HPDE6-E6E7 (cell line): ENCODE data around the gene PPOX.

Experiments
- DNase-seq: peaks from one replicate; pipeline ENCODE4 v3.0.0; 2011; ENCODE audit warnings: missing footprints; ENCODE audit errors: extremely low spot score

PPOX gene

DNA sequence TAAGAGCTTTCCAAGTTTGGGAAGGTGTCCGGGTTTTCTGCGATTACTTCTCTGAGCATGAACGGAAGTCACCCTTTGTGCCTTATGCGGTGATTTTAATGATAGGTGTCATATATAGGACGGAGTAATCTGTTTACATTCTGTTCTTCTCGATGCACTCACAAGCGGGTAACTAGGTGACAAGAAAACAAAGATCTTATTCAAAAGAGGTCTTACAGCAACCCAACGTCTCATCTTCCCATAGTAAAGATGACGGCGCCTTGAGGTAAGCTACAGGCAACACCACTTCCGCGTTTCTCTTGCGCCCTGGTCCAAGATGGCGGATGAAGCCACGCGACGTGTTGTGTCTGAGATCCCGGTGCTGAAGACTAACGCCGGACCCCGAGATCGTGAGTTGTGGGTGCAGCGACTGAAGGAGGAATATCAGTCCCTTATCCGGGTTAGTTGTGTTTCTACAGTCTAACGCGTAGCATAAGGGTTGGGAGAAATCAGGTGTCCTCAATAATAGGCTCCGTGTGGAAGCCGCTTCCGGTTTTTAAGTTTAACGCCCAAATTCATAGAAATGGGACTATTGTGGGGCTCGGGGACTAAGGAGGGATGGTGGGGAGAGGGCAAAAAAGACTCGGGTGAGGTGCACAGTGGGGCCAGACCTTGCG, 12.4 kb upstream of the PPOX start, which contains the start of gene UFC1:
Gene UFC1 (plus strand): TSS at position 297 of the 656 bp plus-strand sequence. CDS start 20 bp downstream, at position 317.
- peak; percentile 82 for DNase-seq

DNA sequence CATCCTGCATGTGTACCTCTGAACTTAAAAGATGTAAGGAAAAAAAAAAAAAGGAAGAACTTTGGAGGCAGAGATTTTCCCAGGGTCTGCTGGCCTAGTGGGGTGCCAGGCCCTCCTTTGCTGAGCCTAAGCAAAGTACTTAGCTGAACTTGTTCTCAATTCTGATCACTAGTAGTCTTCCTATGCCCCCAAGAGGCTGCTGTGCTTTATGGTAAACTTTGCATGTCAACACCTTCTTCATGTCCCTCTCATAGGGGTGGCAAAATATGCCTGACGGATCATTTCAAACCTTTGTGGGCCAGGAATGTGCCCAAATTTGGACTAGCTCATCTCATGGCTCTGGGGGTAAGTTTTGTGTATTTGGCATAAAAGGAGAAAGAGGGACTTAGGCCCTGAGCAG, 8.4 kb upstream of the PPOX start:
- DNase-seq, result no peak

DNA sequence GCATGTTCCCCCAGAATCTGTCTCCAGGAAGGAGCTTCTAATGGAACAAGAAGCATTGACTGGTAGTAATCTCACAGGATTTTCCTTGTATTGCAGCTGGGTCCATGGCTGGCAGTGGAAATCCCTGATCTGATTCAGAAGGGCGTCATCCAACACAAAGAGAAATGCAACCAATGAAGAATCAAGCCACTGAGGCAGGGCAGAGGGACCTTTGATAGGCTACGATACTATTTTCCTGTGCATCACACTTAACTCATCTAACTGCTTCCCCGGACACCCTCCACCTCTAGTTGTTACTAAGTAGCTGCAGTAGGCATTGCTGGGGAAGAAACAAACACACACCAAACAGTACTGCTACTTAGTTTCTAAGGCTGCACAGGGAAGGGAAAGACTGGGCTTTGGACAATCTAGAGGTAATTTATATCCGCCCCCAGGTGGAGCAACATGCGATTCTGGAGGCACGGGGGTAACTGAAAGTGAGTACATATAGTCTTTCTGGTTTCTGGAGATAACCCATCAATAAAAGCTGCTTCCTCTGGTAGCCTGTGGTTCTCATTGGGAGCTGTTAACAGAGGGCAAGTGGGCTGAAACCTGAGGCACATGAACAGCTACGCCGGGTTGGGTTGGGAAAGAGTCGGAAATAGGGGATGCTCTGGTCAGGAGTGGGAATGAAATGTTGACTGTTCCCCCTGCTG, 7.8 kb upstream of the PPOX start:
- DNase-seq, result no peak

DNA sequence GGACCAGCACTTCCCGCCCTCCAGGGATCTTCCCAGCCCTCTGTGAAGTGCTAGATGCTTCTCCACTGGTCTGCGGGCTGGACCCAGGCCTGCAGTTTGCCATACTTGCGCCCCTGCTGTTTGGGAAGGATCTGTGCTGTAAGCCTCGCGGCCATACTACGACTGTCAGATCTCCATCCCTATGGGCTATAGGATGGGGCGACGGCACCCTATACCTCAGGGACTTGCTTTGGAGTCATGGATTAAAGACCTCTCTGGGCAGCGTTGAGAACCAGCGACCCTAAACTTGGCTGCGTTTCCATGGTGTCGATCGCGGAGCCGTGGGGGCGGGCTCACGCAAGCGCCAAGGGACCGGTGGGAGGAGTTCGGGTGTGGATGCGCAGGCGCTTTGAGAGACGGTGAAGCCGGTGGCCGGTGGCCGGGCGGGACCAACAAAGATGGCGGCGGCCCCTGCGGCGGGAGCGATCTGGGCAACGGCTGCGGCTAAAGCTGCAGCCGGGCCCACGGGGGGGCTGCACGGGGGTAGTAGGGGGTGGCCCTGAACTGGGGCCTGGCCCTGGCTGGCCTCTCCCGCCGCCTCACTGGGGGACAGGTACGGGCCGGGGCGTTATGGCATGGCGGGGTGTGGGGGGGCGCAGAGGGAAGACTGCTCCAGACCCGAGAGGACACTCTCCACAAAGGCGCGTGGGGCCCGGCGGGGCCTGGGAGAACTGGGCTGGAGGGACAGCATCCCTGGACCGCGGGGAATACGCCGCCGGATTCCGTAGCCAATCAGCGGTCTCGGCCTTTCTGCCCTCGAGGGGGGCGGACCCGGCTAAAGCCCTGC, 6.9 kb upstream of the PPOX start, which contains the start of gene USP21:
Gene USP21 (plus strand): TSS at position 414 of the 826 bp plus-strand sequence. CDS start 1,141 bp downstream, outside the sequence.
- peak; percentile 90 for DNase-seq

DNA sequence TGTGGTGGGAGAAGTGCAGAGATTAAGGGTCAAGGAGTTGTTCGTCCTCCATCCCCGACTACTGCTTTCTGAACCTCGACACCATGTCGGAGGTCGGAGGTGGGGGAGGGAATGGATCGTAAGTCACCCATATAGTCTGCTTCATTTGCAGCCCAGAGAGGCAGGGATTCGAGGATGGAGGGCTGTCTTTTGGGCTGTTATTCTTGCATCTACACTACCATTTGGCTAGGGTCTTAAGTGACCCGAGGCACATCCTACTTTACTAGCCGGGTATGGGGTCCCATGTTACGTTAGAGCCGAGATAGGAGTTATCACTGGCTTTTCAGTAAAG, 6.3 kb upstream of the PPOX start:
- DNase-seq, result no peak

DNA sequence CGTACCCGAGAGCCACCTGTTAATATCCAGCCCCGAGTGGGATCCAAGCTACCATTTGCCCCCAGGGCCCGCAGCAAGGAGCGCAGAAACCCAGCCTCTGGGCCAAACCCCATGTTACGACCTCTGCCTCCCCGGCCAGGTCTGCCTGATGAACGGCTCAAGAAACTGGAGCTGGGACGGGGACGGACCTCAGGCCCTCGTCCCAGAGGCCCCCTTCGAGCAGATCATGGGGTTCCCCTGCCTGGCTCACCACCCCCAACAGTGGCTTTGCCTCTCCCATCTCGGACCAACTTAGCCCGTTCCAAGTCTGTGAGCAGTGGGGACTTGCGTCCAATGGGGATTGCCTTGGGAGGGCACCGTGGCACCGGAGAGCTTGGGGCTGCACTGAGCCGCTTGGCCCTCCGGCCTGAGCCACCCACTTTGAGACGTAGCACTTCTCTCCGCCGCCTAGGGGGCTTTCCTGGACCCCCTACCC, 5.5 kb upstream of the PPOX start:
- DNase-seq, result no peak

DNA sequence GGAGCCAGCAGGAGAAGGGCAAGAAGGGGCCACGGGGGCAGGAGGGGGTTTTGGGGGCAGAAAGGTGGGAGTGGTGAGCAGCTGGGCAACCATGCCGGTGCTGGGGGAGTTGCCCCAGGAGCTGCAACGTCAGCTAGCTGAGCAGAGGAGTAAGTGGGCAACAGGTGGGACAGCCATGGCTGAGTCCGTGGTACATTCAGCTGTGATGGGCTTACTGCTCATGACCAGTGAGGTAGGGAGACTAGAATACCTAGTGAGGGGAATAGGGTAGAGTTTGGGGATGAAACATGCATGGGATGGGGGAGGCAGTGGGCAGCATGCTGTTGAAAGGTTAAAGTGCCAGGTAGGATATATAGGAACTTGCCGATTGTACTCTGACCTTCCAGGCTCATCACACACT, 4.6 kb upstream of the PPOX start:
- no peak for DNase-seq

DNA sequence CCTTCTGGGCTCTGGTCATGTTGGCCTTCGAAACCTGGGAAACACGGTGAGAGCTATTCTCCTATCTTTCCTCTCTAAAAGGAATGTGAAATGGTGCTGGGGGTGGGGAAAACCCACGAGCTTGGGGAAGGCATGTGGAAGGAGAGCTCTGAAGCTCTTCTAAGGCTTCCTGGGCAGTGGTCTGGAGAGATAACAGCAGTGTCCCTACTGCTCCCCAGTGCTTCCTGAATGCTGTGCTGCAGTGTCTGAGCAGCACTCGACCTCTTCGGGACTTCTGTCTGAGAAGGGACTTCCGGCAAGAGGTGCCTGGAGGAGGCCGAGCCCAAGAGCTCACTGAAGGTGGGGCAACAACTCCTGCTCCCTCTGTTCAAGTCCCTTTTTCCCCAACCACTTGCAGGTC, 4.2 kb upstream of the PPOX start:
- no peak for DNase-seq

DNA sequence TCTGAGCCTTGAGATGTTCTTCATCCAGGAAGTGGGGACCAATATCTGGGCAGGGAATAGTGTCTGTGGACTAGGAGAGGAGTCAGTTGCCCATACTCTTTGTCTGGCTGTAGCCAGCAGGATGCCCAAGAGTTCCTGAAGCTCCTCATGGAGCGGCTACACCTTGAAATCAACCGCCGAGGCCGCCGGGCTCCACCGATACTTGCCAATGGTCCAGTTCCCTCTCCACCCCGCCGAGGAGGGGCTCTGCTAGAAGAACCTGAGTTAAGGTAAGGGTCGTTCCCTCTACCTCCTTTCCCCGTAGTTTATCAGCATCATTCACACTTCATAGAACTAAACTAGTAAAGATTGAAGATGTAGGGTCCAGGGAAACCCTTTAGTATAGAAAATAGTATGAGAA, 3.4 kb upstream of the PPOX start:
- no peak for DNase-seq

DNA sequence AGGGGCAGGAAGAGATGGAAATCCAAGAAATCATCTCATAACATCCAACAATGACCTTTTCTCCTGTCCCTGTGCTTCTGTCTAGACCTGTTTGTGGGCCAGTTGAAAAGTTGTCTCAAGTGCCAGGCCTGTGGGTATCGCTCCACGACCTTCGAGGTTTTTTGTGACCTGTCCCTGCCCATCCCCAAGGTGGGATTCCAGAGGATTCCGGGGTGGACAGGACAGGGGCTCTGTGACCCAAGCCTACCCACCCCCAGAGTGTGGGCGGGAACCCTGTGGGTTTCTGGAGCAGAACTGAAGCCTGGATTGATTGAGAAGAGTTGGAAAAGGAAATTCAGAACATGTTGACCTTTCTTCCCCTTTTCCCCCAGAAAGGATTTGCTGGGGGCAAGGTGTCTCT, 2.4 kb upstream of the PPOX start:
- no peak for DNase-seq

DNA sequence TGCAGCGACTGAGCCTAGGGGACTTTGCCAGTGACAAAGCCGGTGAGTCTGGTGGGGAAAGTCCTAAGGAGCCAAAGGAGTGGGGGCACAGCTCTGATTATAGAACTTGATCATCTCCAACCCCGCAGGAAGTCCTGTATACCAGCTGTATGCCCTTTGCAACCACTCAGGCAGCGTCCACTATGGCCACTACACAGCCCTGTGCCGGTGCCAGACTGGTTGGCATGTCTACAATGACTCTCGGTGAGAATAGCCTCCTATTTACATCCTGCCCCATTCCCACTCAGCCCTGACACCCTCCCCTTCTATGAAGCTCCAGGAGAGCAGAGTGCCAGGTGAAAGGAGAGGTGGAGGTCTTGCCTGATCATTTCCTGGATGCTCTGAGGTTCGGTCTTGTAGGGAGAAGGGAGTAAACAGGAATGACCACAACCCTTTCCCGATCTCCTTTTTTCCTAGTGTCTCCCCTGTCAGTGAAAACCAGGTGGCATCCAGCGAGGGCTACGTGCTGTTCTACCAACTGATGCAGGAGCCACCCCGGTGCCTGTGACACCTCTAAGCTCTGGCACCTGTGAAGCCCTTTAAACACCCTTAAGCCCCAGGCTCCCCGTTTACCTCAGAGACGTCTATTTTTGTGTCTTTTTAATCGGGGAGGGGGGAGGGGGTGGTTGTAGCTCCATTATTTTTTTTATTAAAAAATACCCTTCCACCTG, 1.2 kb upstream of the PPOX start:
- no peak for DNase-seq

DNA sequence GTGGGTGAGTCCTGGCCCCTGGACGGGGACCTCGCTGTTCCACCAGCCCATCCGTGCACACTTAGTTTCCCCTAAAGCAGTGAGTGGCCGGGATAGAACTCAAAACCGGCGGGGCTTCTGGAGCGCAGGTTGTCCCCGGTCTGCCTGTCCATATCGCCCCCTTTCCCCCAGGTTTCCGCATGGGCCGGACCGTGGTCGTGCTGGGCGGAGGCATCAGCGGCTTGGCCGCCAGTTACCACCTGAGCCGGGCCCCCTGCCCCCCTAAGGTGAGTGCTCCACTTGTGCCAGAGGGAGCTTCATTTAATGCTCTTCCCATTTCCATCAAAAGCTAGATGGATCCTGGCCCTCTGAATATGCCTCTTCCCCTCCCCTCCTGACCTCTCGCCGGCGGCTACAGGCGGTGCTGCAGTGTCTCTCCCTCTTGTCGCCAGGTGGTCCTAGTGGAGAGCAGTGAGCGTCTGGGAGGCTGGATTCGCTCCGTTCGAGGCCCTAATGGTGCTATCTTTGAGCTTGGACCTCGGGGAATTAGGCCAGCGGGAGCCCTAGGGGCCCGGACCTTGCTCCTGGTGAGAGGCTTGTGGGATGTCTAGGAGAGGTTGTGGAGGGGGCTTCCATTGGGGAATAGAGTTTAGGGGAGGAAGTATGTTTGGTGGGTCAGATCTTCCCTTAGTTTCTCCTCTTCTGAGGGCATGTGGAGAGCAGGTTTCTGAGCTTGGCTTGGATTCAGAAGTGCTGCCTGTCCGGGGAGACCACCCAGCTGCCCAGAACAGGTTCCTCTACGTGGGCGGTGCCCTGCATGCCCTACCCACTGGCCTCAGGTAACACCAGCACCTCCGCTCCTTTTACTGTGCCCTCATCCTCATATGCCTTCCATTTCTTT, 683 bp downstream of the PPOX start:
- DNase-seq, result no peak

DNA sequence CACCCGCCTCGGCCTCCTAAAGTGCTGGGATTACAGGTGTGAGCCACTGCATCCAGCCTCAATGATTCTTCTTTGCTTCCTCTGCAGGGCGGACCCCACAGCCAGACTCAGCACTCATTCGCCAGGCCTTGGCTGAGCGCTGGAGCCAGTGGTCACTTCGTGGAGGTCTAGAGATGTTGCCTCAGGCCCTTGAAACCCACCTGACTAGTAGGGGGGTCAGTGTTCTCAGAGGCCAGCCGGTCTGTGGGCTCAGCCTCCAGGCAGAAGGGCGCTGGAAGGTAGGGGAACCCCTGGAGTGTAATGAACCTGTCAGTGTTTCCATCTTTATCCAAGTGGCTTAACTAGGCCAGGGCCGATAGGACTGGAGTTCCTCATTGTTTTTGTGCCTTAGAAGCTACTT, 2.7 kb downstream of the PPOX start:
- no peak for DNase-seq

DNA sequence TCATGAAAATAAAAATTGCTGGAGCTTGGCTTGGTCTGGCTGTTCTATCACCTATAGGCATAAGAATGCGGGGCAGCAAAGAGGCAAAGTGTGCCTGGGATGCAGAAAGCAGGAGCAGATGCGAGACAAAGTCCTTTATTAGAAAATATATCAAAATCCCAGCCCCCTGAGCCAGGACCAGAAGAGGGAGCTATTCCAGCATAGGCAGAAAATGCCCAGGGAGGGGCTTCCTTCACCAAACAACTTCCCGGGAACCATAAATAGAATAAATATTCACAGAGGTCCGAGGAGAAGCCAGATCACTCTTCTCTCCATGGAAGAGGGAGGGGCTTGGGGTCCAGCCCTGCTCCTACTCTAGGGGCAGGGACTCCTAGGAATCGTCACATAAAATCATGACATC, 5.0 kb downstream of the PPOX start:
- no peak for DNase-seq

DNA sequence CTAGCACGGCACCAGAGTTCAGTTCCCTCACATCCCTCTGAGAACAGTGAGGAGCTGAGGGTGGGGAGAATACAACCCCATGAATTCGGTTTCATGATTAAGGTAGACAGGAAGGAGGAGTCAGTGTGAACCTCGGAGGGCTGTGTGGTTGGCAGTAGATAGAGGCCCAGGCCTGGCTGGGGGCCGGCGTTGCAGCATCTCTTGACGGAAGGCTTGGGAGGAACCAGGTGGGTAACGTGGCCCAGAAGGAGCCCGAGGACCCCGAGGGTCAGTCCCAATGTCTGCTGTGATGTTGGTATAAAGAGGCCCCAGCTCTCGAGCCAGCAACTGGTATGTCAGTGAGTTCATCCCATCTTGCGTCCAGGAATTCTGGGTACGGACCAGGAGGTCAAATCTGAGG, 5.5 kb downstream of the PPOX start:
- no peak for DNase-seq

DNA sequence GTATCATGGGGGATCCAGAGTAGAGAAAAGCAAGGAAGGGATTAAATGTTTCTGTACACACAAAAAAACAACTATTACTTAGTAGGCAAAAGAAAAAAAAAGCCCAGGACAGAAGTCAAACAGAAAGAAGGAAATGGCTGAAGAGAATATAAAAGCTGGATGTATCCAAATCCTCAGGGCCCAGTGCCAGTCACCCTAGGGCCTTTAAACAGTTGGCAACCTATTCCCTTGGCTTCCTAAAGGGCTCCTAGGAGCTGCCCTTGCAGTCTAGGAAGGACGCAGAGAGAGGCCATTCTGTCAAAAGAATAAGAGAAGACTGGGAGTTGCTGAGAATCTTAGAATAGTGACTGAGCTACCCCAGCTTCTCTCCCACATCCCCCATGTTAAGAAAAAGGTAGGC, 6.1 kb downstream of the PPOX start:
- DNase-seq, result no peak

DNA sequence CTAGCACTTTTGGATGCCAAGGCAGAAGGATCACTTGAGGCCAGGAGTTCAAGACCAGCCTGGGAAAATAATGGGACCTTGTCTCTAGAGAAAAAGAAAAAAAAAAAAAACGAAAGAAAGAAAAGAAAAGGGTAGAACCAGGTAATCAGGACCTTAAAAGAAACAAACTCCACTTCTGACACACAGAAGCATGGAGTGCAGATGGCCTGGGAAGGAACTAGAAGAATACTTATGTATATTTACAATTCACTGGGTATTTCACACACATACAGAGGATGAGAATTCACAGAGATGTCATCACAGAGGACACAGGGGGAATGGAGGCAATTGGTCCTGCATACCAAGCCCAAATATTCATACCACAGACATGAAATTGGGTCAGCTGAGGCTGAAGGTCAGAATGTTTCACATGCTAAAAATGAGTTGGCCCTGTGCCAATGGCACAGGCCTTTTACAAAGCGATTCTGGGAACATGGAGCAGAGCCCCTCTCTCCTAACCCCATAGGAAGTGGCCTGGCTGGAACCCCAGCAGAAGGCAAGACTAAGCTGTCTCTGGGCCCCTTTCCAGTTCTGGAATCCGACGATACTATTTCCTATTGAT, 6.7 kb downstream of the PPOX start:
- no peak for DNase-seq

DNA sequence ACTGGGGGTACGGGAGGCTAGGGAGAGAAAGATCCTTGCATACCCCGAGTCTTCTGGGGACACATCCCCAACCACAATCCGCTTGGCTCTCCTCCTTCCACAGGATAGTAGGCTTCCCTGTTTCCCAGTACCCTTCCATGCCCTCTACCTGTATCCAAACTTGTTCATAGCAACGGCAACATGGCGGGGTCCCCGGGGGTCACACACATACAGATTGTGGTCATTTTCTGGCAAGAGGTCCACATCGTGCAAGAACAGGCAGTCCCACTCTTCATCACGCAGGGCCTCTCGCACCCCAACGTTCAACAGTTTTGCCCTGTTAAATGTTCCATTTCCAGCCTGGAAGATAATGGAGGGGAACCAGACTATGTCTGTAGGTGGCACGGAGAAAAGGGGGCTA, 7.5 kb downstream of the PPOX start:
- DNase-seq, result no peak

DNA sequence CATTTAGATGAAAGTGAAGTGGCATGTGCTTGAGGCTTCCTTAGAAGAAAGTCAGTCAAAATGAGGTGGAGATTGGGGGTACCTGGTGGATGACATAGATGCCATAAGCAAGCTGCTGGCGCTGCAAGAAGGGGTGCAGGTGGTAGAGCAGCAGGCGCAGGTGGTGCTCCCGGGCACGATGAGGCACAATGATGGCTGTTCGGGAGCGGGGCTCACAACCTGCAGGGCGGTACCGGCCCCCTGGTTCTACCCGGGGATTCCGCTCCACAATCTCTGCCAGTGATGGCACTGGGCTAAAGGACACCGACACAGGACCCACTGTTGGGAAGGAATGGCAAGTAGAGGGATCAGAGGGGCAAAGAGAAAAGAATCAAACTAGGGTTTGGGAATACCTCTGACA, 8.7 kb downstream of the PPOX start:
- no peak for DNase-seq

DNA sequence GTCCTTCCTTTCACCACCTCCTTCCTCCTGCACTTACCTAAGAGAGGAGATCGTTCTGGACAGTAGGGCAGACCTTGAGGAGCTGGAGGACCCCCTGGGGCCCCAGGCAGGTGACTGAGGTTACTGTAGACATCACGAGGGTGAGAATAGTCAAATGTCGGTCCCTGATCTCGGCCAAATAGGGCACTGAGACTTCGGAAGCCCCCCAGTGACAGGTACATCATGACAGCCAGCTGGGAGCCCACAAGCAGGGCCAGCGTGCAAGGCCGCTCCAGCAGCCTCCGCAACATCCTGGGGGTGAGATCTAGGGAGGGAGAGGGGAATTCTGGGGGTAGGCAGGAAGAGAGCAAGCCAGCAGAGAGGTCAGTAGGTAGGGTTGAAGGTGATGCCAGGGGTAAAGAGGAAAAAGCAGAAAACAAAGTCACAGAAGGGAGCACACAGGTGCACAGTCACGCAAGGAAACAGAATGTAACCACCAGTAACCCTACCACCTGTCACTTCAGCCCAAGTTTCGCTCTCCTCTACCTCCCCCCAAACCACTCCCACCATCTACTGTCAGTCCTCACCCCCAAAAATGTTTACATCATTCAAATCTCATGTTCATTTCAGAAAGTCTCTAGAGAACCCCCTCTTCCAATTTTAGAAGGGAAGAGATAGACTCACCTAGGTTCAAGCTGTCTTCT, 9.7 kb downstream of the PPOX start:
- no peak for DNase-seq
